Activated CD4-positive, alpha-beta T cell treated with anti-CD3 and anti-CD28 coated beads, Interleukin-2, amount 10 ng/mL, durations not matched to agents 24 days and 14 days (primary cell): ENCODE data around the gene SUCNR1. TPM values are rescaled to one million over a fixed set of nuclear protein-coding genes. Genes with fewer than 3 reads are reported as not detected.
"Not testable (repeated sequence)": the region's sequence is repeated elsewhere in the genome, so short reads cannot be mapped to it uniquely, and the experiment has no call there.

Source experiments
- DNase-seq: peaks from one replicate; pipeline ENCODE4 v3.0.0; 2022
- H3K27ac Mint-ChIP-seq: one replicate; pipeline ENCODE4 v1.8.0; 2022; ENCODE audit warnings: mild to moderate bottlenecking, mixed read lengths
- H3K27me3 Mint-ChIP-seq: one replicate; pipeline ENCODE4 v1.8.0; 2022; ENCODE audit warnings: mixed read lengths
- H3K36me3 Mint-ChIP-seq: one replicate; pipeline ENCODE4 v1.8.0; 2022; ENCODE audit warnings: low read depth, mild to moderate bottlenecking, mixed read lengths
- H3K4me1 Mint-ChIP-seq: one replicate; pipeline ENCODE4 v1.8.0; 2021; ENCODE audit warnings: mixed read lengths
- H3K4me3 Mint-ChIP-seq: one replicate; pipeline ENCODE4 v1.8.0; 2022; ENCODE audit warnings: mild to moderate bottlenecking, moderate library complexity, mixed read lengths
- H3K9me3 Mint-ChIP-seq: one replicate; pipeline ENCODE4 v1.8.0; 2021; ENCODE audit warnings: mixed read lengths
- intact Hi-C: fragments of 100-400 bp; cut with micrococcal nuclease; formaldehyde crosslinking; loops from one replicate; pipeline ENCODE4 v1.15.1; 2023
- total RNA-seq: library from RNA; stranded (reverse); gene quantifications from 2 replicates; pipeline ENCODE4 v1.2.3, GENCODE V29; 2022

The SUCNR1 gene
- total RNA-seq, 1 donor from 2014 or later, result not detected

GRCh38 chr3:151879679-151880415 is 6.4 kb downstream of the SUCNR1 start:
- Mint-ChIP-seq H3K36me3 (no peaks in the 10 kb centered on the region), H3K4me3 (no peak overlapping the region), H3K27ac (no peak overlapping the region), H3K27me3 (peaks cover 12% of the 10 kb centered on the region), H3K9me3 (no peaks in the 10 kb centered on the region), H3K4me1 (peaks cover 8% of the 10 kb centered on the region)
- DNase-seq, result no peak
- intact Hi-C loops, result no loop called here

DNA sequence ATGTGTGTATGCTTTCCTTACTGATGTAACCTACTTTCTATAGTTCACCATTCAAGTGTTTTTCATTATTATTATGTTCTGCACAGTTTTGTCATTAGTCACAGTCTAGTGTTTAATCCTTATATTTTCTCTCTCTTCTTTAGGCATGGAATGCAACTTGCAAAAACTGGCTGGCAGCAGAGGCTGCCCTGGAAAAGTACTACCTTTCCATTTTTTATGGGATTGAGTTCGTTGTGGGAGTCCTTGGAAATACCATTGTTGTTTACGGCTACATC is 6.9 kb downstream of the SUCNR1 start:
- Mint-ChIP-seq H3K9me3 (no peaks in the 10 kb centered on the region), H3K36me3 (no peaks in the 10 kb centered on the region), H3K4me3 (no peak overlapping the region), H3K4me1 (peaks cover 8% of the 10 kb centered on the region), H3K27ac (no peak overlapping the region), H3K27me3 (peaks cover 12% of the 10 kb centered on the region)
- intact Hi-C loops, result no loop called here
- DNase-seq, result no peak

DNA sequence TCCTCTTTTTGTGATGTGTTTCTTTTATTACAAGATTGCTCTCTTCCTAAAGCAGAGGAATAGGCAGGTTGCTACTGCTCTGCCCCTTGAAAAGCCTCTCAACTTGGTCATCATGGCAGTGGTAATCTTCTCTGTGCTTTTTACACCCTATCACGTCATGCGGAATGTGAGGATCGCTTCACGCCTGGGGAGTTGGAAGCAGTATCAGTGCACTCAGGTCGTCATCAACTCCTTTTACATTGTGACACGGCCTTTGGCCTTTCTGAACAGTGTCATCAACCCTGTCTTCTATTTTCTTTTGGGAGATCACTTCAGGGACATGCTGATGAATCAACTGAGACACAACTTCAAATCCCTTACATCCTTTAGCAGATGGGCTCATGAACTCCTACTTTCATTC is 7.7 kb downstream of the SUCNR1 start:
- Mint-ChIP-seq H3K9me3 (peaks cover 5% of the 10 kb centered on the region), H3K27ac (no peak overlapping the region)

GRCh38 chr3:151885397-151885796 is 12.0 kb downstream of the SUCNR1 start:
- H3K27me3 Mint-ChIP-seq, H3K4me1 Mint-ChIP-seq, H3K4me3 Mint-ChIP-seq, H3K27ac Mint-ChIP-seq, H3K9me3 Mint-ChIP-seq, H3K36me3 Mint-ChIP-seq, DNase-seq, intact Hi-C loops: not testable (repeated sequence)

More for the DNA sequence above, 7.7 kb downstream of the SUCNR1 start:
- Mint-ChIP-seq H3K4me1 (peaks cover 6% of the 10 kb centered on the region), H3K27me3 (peaks cover 10% of the 10 kb centered on the region), H3K36me3 (no peaks in the 10 kb centered on the region), H3K4me3 (no peak overlapping the region)
- no peak for DNase-seq
- intact Hi-C loops, result no loop called here

- H3K4me3 Mint-ChIP-seq, intact Hi-C loops, H3K27me3 Mint-ChIP-seq, DNase-seq, H3K27ac Mint-ChIP-seq, H3K36me3 Mint-ChIP-seq, H3K9me3 Mint-ChIP-seq: not testable (repeated sequence)
- peaks cover 15% of the 10 kb centered on the region for H3K4me1 Mint-ChIP-seq
These were observed 14.2 kb downstream of the SUCNR1 start for GRCh38 chr3:151887450-151888211.

DNA sequence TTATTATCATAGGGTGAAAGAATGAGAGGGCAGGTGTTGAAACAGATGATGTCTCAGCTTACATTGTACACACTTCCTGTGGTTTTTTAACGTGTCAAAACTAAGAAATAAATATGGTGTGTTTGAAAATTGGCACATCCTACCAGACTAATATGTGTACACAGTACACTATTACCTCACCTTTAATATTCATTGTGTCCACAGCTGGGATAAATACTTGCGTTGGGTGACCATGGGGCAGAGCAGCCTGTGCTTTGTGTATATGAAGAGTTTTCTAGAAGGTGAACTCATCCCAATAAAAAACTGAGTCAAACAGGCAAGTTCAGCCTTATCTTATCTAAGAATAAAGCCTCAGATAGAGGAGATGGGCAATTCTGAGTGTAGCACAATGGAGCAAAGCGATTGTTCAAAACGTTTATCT is 17.3 kb downstream of the SUCNR1 start:
- Mint-ChIP-seq H3K4me1 (peaks cover 18% of the 10 kb centered on the region), H3K27me3 (no peaks in the 10 kb centered on the region), H3K27ac (no peak overlapping the region), H3K4me3 (no peak overlapping the region), H3K9me3 (peaks cover 2% of the 10 kb centered on the region), H3K36me3 (no peaks in the 10 kb centered on the region)
- intact Hi-C loops, result no loop called here
- DNase-seq, result no peak

DNA sequence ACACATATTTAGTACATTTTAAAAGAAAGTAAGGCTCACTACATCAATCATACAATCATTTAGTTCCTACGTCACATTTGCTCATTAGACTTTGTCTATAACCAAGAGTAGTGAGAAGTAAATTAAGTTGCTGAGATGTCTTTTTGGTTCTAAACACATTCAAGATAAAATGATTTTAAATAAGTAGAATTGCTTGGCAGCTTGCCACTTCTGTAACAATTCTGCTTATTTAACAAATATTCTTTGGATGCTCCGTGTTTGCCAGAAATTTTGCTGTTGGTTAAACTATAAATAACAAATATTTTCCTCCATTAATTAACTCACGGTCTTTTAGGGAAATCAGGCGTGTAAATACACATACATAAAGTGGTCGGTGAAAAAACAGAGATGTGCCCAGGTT is 18.3 kb downstream of the SUCNR1 start:
- intact Hi-C loops, result no loop called here

GRCh38 chr3:151894219-151894618 is 20.8 kb downstream of the SUCNR1 start:
- no peaks in the 10 kb centered on the region for H3K27me3 Mint-ChIP-seq
- no peak overlapping the region for H3K4me3 Mint-ChIP-seq
- H3K9me3 Mint-ChIP-seq, result no peaks in the 10 kb centered on the region
- DNase-seq, result no peak
- H3K36me3 Mint-ChIP-seq, result no peaks in the 10 kb centered on the region
- intact Hi-C loops, result no loop called here
- no peak overlapping the region for H3K27ac Mint-ChIP-seq
- peaks cover 22% of the 10 kb centered on the region for H3K4me1 Mint-ChIP-seq

More for the DNA sequence above, 18.3 kb downstream of the SUCNR1 start:
- Mint-ChIP-seq H3K27ac (no peak overlapping the region), H3K9me3 (no peaks in the 10 kb centered on the region), H3K4me1 (peaks cover 22% of the 10 kb centered on the region), H3K4me3 (no peak overlapping the region), H3K36me3 (no peaks in the 10 kb centered on the region), H3K27me3 (no peaks in the 10 kb centered on the region)
- no peak for DNase-seq

GRCh38 chr3:151895478-151896241 is 22.2 kb downstream of the SUCNR1 start:
- peaks cover 18% of the 10 kb centered on the region for H3K4me1 Mint-ChIP-seq
- H3K27me3 Mint-ChIP-seq, result no peaks in the 10 kb centered on the region
- H3K36me3 Mint-ChIP-seq, result no peaks in the 10 kb centered on the region
- intact Hi-C loops, result no loop called here
- H3K4me3 Mint-ChIP-seq, result no peak overlapping the region
- no peak overlapping the region for H3K27ac Mint-ChIP-seq
- peak; percentile 57 for DNase-seq
- no peaks in the 10 kb centered on the region for H3K9me3 Mint-ChIP-seq

DNA sequence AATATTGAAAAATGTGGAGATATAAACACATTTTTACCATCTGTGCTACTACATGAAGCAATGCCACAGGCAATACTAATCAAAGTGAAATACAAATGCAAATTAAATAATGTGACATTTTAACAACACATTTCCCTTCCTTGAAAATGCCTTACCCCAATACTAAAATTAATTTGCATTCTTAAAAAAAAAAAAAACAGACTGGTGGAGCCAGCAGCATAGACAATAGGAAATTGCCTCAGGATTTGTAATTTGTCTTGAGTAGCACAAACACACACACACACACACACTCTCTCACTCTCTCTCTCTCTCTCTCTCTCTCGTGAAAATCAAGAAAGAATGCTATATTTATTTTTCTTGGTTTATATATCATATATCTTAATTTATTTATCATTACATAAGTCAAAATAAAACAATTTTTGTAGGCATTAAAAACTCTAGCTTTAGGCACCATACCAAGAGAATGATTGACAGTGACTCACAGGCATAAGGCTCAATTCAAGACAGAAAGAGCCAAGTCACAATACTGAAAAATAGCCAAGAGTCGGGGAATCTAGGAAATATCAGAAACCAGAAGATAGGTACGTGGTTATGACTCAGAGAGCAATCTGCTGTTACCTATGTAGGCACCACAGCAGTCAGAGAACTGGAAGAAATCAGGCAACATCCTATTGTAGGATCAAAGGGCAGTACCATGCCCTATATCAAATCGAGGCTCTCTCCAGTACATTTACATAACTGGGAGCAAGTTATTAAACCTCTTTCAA is 23.0 kb downstream of the SUCNR1 start:
- Mint-ChIP-seq H3K4me1 (peaks cover 15% of the 10 kb centered on the region), H3K36me3 (no peaks in the 10 kb centered on the region), H3K4me3 (no peak overlapping the region), H3K27me3 (no peaks in the 10 kb centered on the region), H3K9me3 (no peaks in the 10 kb centered on the region), H3K27ac (no peak overlapping the region)
- DNase-seq, result peak; percentile 50
- intact Hi-C loops, result no loop called here

DNA sequence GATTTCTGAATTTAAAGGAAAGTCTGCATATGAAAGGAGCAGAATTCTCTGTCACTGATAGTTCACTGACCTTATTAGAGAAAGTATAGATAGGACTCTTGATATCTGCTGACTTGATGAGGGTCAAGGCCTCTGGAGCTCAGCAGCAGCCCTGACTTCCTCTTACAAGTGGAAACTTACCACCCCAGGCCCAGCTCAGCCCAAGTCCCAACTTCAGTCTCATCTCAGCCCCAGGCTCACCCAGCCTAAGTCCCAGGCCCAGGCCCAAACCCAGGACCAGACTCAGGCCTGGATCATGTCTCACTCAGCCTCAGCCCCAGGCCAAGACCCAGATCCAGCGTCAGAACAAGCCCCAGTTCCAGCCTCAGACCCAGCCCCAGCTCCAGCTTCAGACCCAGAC is 24.7 kb downstream of the SUCNR1 start:
- H3K27ac Mint-ChIP-seq, H3K4me3 Mint-ChIP-seq, H3K9me3 Mint-ChIP-seq, H3K36me3 Mint-ChIP-seq, intact Hi-C loops, H3K27me3 Mint-ChIP-seq, DNase-seq: not testable (repeated sequence)
- H3K4me1 Mint-ChIP-seq, result peaks cover 17% of the 10 kb centered on the region

DNA sequence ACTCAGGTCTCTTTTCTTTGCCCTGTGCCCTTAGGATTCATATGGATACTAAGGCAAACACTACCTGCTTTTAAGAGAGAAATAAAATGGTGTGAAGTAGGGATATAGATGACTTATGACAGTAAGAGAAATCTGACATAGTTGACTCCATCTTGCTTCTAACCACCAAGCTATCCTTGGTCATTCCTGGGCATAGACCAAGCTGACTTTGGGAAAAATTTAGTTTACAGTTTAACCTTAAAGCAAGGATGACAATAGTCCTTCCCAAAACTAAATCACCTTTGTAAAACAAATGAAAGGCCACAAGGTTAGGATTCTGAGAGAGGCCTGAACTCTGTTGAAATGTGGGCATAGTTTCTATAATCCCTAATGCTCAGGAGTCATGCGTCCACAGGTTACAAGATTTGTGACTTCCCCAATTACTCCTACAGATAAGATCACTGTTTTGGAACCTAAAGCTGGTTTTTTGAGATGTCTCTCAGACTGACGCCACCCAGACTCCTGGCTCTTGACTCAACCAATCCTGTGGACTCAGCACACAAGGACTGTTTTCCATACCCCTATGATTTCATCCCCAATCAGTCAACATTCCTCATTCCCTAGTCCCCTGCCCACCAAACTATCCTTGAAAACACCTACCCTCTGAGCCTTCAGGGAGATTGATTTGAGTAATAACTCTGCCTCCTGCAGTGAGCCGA is 25.3 kb downstream of the SUCNR1 start:
- H3K27me3 Mint-ChIP-seq, DNase-seq, H3K4me3 Mint-ChIP-seq, intact Hi-C loops, H3K27ac Mint-ChIP-seq, H3K9me3 Mint-ChIP-seq, H3K36me3 Mint-ChIP-seq: not testable (repeated sequence)
- H3K4me1 Mint-ChIP-seq, result peaks cover 17% of the 10 kb centered on the region

DNA sequence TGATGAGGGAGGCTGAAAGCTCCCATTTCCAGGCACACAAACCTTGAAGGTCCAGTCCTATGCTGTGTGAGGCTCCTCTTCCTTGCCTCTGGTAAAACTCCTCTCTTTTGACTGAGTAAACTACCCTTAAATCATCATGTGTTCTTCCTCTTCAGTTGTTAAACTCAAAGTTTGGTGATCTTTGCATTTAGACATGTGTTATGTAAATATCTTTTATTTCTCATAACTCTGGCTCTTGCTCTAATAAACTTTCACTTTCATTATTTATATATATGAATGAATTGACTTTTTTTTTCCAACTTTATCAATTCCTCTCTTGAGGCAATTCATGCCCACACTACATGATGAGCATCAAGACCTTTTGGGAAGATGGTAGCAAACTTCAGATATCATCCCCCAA is 26.6 kb downstream of the SUCNR1 start:
- Mint-ChIP-seq H3K4me1 (peaks cover 17% of the 10 kb centered on the region), H3K9me3 (no peaks in the 10 kb centered on the region), H3K36me3 (no peaks in the 10 kb centered on the region), H3K4me3 (no peak overlapping the region), H3K27ac (no peak overlapping the region), H3K27me3 (peaks cover 6% of the 10 kb centered on the region)
- DNase-seq, result no peak
- intact Hi-C loops, result no loop called here
